ENCODE measurements around the gene RALB. TPM values are rescaled to one million over a fixed set of nuclear protein-coding genes. Genes with fewer than 3 reads are reported as not detected.

RALB gene
- total and polyA plus RNA-seq, 2 of the 8 experiments (the other 6 are each of a cell fraction or from before 2014, with no cell fraction given) = 12.0 to 16.6 TPM

- TF ChIP-seq CHD7 (IDR thresholded peaks at IDR 0.05; ENCODE audit: insufficient replicate concordance, low read length) (no peak), TCF12 (IDR thresholded peaks at IDR 0.05; ENCODE audit: low read depth, low read length) (no peak), EP300 (IDR thresholded peaks at IDR 0.05; ENCODE audit: borderline replicate concordance in 1 of 2, low read depth in 2 of 2, low read length in 2 of 2) (no peak), SAP30 (IDR thresholded peaks at IDR 0.05; ENCODE audit: insufficient read depth, insufficient replicate concordance, low read length) (no peak), SP2 (IDR thresholded peaks at IDR 0.05; ENCODE audit: low read length) (no peak), JUN (IDR thresholded peaks at IDR 0.05; ENCODE audit: low read depth, low read length) (no peak), RXRA (IDR thresholded peaks at IDR 0.05; ENCODE audit: insufficient read depth, low read depth, low read length) (no peak), SIN3A (conservative IDR thresholded peaks at IDR 0.05 in 1 of 2, IDR thresholded peaks at IDR 0.05 in 1 of 2; ENCODE audit: low read depth in 1 of 2, low read length in 2 of 2) (no peak), YY1 (IDR thresholded peaks at IDR 0.05; ENCODE audit: low read depth, low read length) (no peak), CREB1 (IDR thresholded peaks at IDR 0.05) (no peak), USF2 (IDR thresholded peaks at IDR 0.05; ENCODE audit: low read length) (no peak)
These were observed 800 bp upstream of the RALB start (continued) for GRCh38 chr2:120251880-120252224.
